ENCODE results near the gene NECTIN3. TPM values are rescaled to one million over a fixed set of nuclear protein-coding genes. Genes with fewer than 3 reads are reported as not detected.

Gene NECTIN3
- 10 to 100 TPM; 20.0 to 54.1 (median 33.8) TPM for total RNA-seq
- polyA plus RNA-seq, result 1 to 10 TPM; 1.8 to 9.8 (median 3.7) TPM

GRCh38 chr3:111071257-111072030 is at the start of gene NECTIN3:
NECTIN3 (plus strand) TSS chr3:111071816; CDS start chr3:111072018, 202 bp downstream.
- TF ChIP-seq POLR2A (IDR thresholded peaks at IDR 0.05) (peak in 1 of 2 donors; percentile 10), EP300 (IDR thresholded peaks at IDR 0.05) (no peak), POLR2AphosphoS5 (IDR thresholded peaks at IDR 0.05) (peak; percentile 76 to 81 (median 80))
- H3K9me3 ChIP-seq, result no peaks in the 10 kb centered on the region
- peak within 1 kb of the TSS; percentile 93 to 97 (median 94) for H3K27ac ChIP-seq
- no peaks in the 10 kb centered on the region for H3K36me3 ChIP-seq
- intact Hi-C loops (cut with DNase I), result no loop called here
- DNase-seq, result peak; percentile 97
- WGBS, 2 donors, result 1% methylated on average over 79 of the region's 79 CpGs
- H3K4me1 ChIP-seq, result peaks cover 0 to 40% (median 32%) of the 10 kb centered on the region in 4 donors
- peak within 1 kb of the TSS; percentile 78 to 97 (median 90) for H3K4me3 ChIP-seq
- H3K27me3 ChIP-seq, result no peaks in the 10 kb centered on the region

GRCh38 chr3:111027868-111028267 is 43.7 kb upstream of the NECTIN3 start:
- no peaks in the 10 kb centered on the region for H3K4me1 ChIP-seq
- WGBS, 2 donors, result 23 to 61% methylated on average over 1 of the region's 1 CpG
- no peak overlapping the region for H3K27ac ChIP-seq
- intact Hi-C loops (cut with DNase I), result no loop called here
- H3K27me3 ChIP-seq, result no peaks in the 10 kb centered on the region
- no peak overlapping the region for H3K4me3 ChIP-seq
- DNase-seq, result no peak
- no peaks in the 10 kb centered on the region for H3K36me3 ChIP-seq
- no peaks in the 10 kb centered on the region for H3K9me3 ChIP-seq
- TF ChIP-seq POLR2AphosphoS5 (IDR thresholded peaks at IDR 0.05), result no peak

GRCh38 chr3:111031538-111031937 is 40.1 kb upstream of the NECTIN3 start:
- Histone ChIP-seq H3K27me3 (no peaks in the 10 kb centered on the region), H3K27ac (no peak overlapping the region), H3K4me3 (no peak overlapping the region), H3K9me3 (peaks cover 0 to 3% (median 0%) of the 10 kb centered on the region in 4 donors), H3K4me1 (no peaks in the 10 kb centered on the region), H3K36me3 (no peaks in the 10 kb centered on the region)
- TF ChIP-seq POLR2A (IDR thresholded peaks at IDR 0.05) (no peak), EP300 (IDR thresholded peaks at IDR 0.05) (no peak), POLR2AphosphoS5 (IDR thresholded peaks at IDR 0.05) (no peak), CTCF (IDR thresholded peaks at IDR 0.05) (no peak)
- WGBS, 2 donors, result 85 to 87% methylated on average over 2 of the region's 2 CpGs
- intact Hi-C loops (cut with DNase I), result no loop called here
- no peak for DNase-seq

GRCh38 chr3:111032677-111033076 is 38.9 kb upstream of the NECTIN3 start:
- no peak overlapping the region for H3K27ac ChIP-seq
- H3K4me3 ChIP-seq, result no peak overlapping the region
- 81 to 87% methylated on average over 3 of the region's 3 CpGs for WGBS, 2 donors
- intact Hi-C loops (cut with DNase I), result no loop called here
- DNase-seq, result no peak
- H3K36me3 ChIP-seq, result no peaks in the 10 kb centered on the region
- H3K9me3 ChIP-seq, result peaks cover 0 to 3% (median 0%) of the 10 kb centered on the region in 4 donors
- TF ChIP-seq POLR2AphosphoS5 (IDR thresholded peaks at IDR 0.05) (no peak), POLR2A (IDR thresholded peaks at IDR 0.05) (no peak), EP300 (IDR thresholded peaks at IDR 0.05) (no peak)
- H3K27me3 ChIP-seq, result no peaks in the 10 kb centered on the region
- no peaks in the 10 kb centered on the region for H3K4me1 ChIP-seq

GRCh38 chr3:111033470-111034050 is 38.1 kb upstream of the NECTIN3 start:
- H3K27ac ChIP-seq, result no peak overlapping the region
- H3K4me3 ChIP-seq, result no peak overlapping the region
- H3K4me1 ChIP-seq, result no peaks in the 10 kb centered on the region
- no peaks in the 10 kb centered on the region for H3K27me3 ChIP-seq
- intact Hi-C loops (cut with DNase I), result no loop called here
- TF ChIP-seq CTCF (IDR thresholded peaks at IDR 0.05), result no peak
- TF ChIP-seq POLR2AphosphoS5 (IDR thresholded peaks at IDR 0.05), result no peak
- no peak for TF ChIP-seq POLR2A (IDR thresholded peaks at IDR 0.05)
- no peak for TF ChIP-seq EP300 (IDR thresholded peaks at IDR 0.05)
- 28 to 79% methylated on average over 1 of the region's 1 CpG for WGBS, 2 donors
- peaks cover 0 to 3% (median 0%) of the 10 kb centered on the region in 4 donors for H3K9me3 ChIP-seq
- no peak for DNase-seq
- H3K36me3 ChIP-seq, result no peaks in the 10 kb centered on the region

- WGBS, 2 donors, result 77 to 86% methylated on average over 2 of the region's 2 CpGs
- no peak overlapping the region for H3K4me3 ChIP-seq
- no peaks in the 10 kb centered on the region for H3K36me3 ChIP-seq
- H3K27ac ChIP-seq, result no peak overlapping the region
- intact Hi-C loops (cut with DNase I), result no loop called here
- H3K9me3 ChIP-seq, result peaks cover 0 to 3% (median 0%) of the 10 kb centered on the region in 4 donors
- no peaks in the 10 kb centered on the region for H3K4me1 ChIP-seq
- no peaks in the 10 kb centered on the region for H3K27me3 ChIP-seq
- DNase-seq, result no peak
- TF ChIP-seq POLR2AphosphoS5 (IDR thresholded peaks at IDR 0.05) (no peak), EP300 (IDR thresholded peaks at IDR 0.05) (no peak), CTCF (IDR thresholded peaks at IDR 0.05) (no peak), POLR2A (IDR thresholded peaks at IDR 0.05) (no peak)
Measured at GRCh38 chr3:111035316-111035715, 36.3 kb upstream of the NECTIN3 start.

Data from sigmoid colon (tissue), 7 donors.